B cell (primary cell): ENCODE results near the gene JMJD6. TPM values are rescaled to one million over a fixed set of nuclear protein-coding genes. Genes with fewer than 3 reads are reported as not detected.

Source experiments
- ATAC-seq: fragments of 200-7000 bp; cut with Tn5 transposase; one replicate; pipeline ENCODE4 v1.10.0; 2021; ENCODE audit warnings: low read depth, mild to moderate bottlenecking, moderate number of reproducible peaks, moderate library complexity
- CTCF ChIA-PET: fragments of 350-600 bp; sonication (Branson Sonifier 250); formaldehyde crosslinking; loops from one replicate; lab custom pipeline; 2021; ENCODE audit warnings: antibody characterized with exemption, inconsistent platforms; lab: Charles Lee
- POLR2A ChIA-PET: fragments of 350-600 bp; sonication (Branson Sonifier 250); formaldehyde crosslinking; loops from one replicate; lab custom pipeline; 2021; ENCODE audit warnings: antibody characterized with exemption; lab: Charles Lee
- DNase-seq: peaks from one replicate; pipeline ENCODE4 v3.0.0; 2013
- H2AFZ ChIP-seq: 2 replicates; pipeline ENCODE4 v1.6.1; 2012; ENCODE audit warnings: mild to moderate bottlenecking, low read depth, low read length; ENCODE audit not compliant: insufficient read depth, poor library complexity, severe bottlenecking
- H3K27ac ChIP-seq, 2 donors: 1 replicate in 1 of 2; 2 replicates in 1 of 2; pipeline ENCODE4 v1.5.1; 2012 to 2013; ENCODE audit warnings: low read length in 2 of 2, mild to moderate bottlenecking in 2 of 2, moderate library complexity in 1 of 2
- H3K27me3 ChIP-seq, 4 experiments: fragments of 200-600 bp in 1 of 4; sonication (generic) in 1 of 4; replicated peaks in 1 of 4; 1 replicate in 2 of 4; 2 replicates in 2 of 4; pipeline versions ENCODE4 v1.6.1 to v1.7.0; 2013 to 2016; ENCODE audit warnings: low read length in 3 of 4, mild to moderate bottlenecking in 2 of 4, mixed read lengths in 1 of 4, moderate library complexity in 1 of 4; ENCODE audit not compliant: insufficient read depth in 4 of 4, control insufficient read depth in 3 of 4; ENCODE audit errors: control extremely low read depth in 1 of 4
- H3K36me3 ChIP-seq, 2 experiments: replicated peaks in 1 of 2; 1 replicate in 1 of 2; 2 replicates in 1 of 2; pipeline versions ENCODE4 v1.6.1 to v1.7.1; 2013; ENCODE audit warnings: low read length in 1 of 2; ENCODE audit not compliant: insufficient read depth in 2 of 2, control insufficient read depth in 1 of 2; ENCODE audit errors: control extremely low read depth in 1 of 2, extremely low read depth in 1 of 2
- H3K4me1 ChIP-seq, 2 donors: fragments of 200-600 bp in 1 of 2; sonication (generic) in 1 of 2; 1 replicate in 1 of 2; 2 replicates in 1 of 2; pipeline versions ENCODE4 v1.5.1 to v1.6.1; 2013 to 2017; ENCODE audit warnings: low read length in 2 of 2; ENCODE audit not compliant: control insufficient read depth in 2 of 2, insufficient read depth in 2 of 2
- H3K4me2 ChIP-seq: replicated peaks from 2 replicates; pipeline ENCODE3; 2012; ENCODE audit warnings: mild to moderate bottlenecking, low read depth, low read length; ENCODE audit not compliant: poor library complexity, severe bottlenecking
- H3K4me3 ChIP-seq, 5 experiments: fragments of 200-600 bp in 1 of 5; sonication (generic) in 1 of 5; 1 replicate in 3 of 5; 2 replicates in 2 of 5; pipeline versions ENCODE4 v1.5.1 to v1.7.0; 2011 to 2016; ENCODE audit warnings: low read length in 4 of 5, mild to moderate bottlenecking in 4 of 5, low read depth in 2 of 5, control low read depth in 1 of 5, moderate library complexity in 1 of 5; ENCODE audit not compliant: insufficient read depth in 1 of 5; ENCODE audit errors: control extremely low read depth in 1 of 5, extremely low read depth in 1 of 5
- H3K79me2 ChIP-seq: fragments of 200-600 bp; sonication (generic); one replicate; pipeline ENCODE4 v1.6.0; 2016; ENCODE audit warnings: low read length; ENCODE audit not compliant: control insufficient read depth, insufficient read depth
- H3K9ac ChIP-seq: fragments of 200-600 bp; sonication (generic); 2 replicates; pipeline ENCODE4 v1.6.1; 2017; ENCODE audit warnings: mild to moderate bottlenecking, low read length, moderate library complexity
- H3K9me3 ChIP-seq, 3 donors: one replicate each; pipeline versions ENCODE4 v1.6.1 to v1.7.1; 2013; ENCODE audit warnings: low read length in 2 of 3; ENCODE audit not compliant: control insufficient read depth in 2 of 3, insufficient read depth in 1 of 3; ENCODE audit errors: control extremely low read depth in 1 of 3
- H4K20me1 ChIP-seq: 2 replicates; pipeline ENCODE4 v1.6.0; 2012; ENCODE audit warnings: mild to moderate bottlenecking, low read length; ENCODE audit not compliant: insufficient read depth, control insufficient read depth, poor library complexity, severe bottlenecking
- H3K27ac Mint-ChIP-seq: one replicate; pipeline ENCODE4 v1.8.0; 2021; ENCODE audit warnings: mixed read lengths
- H3K27me3 Mint-ChIP-seq: one replicate; pipeline ENCODE4 v1.8.0; 2021; ENCODE audit warnings: mixed read lengths
- H3K4me1 Mint-ChIP-seq: one replicate; pipeline ENCODE4 v1.8.0; 2021; ENCODE audit warnings: mixed read lengths
- H3K4me3 Mint-ChIP-seq: one replicate; pipeline ENCODE4 v1.8.0; 2021; ENCODE audit warnings: mixed read lengths
- H3K9me3 Mint-ChIP-seq: one replicate; pipeline ENCODE4 v1.8.0; 2022; ENCODE audit warnings: mixed read lengths; ENCODE audit not compliant: insufficient read depth
- CTCF ChIP-seq: fragments of 200-600 bp; IDR thresholded peaks from one replicate; pipeline ENCODE4 v1.8.0; 2022; ENCODE audit warnings: antibody characterized with exemption, mild to moderate bottlenecking
- EZH2 ChIP-seq: IDR thresholded peaks from 2 replicates; pipeline ENCODE4 v1.6.1; 2012; ENCODE audit warnings: borderline replicate concordance, low read depth, mild to moderate bottlenecking, moderate library complexity, low read length; ENCODE audit not compliant: insufficient read depth, poor library complexity, severe bottlenecking
- WGBS: methylation state at CpG from one replicate; pipeline ENCODE4 v1.1.5; 2013; ENCODE audit warnings: missing lambda C conversion rate; ENCODE audit not compliant: insufficient coverage; 5-methylcytosine and 5-hydroxymethylcytosine counted together
- intact Hi-C: fragments of 100-400 bp; cut with micrococcal nuclease; formaldehyde crosslinking; loops from one replicate; pipeline ENCODE4 v1.10.0; 2022
- polyA plus RNA-seq: library from polyadenylated mRNA; depleted of rRNA; stranded (reverse); fragments of >200 nt; gene quantifications from 2 replicates; pipeline ENCODE4 v1.2.3, GENCODE V29; 2012
- total RNA-seq, 2 donors: library from RNA; stranded (reverse); fragments of 120-200 nt in 1 of 2; gene quantifications; 1 replicate in 1 of 2; 2 replicates in 1 of 2; pipeline versions ENCODE4 v1.2.3 to v1.2.4, GENCODE V29; 2013 to 2022

The JMJD6 gene
- total and polyA plus RNA-seq, 2 donors (not counting 1 experiment from before 2014, with no cell fraction given), result 38.2 to 45.0 TPM

- Mint-ChIP-seq H3K9me3 (no peaks in the 10 kb centered on the region), H3K27ac (no peak overlapping the region), H3K4me1 (no peaks in the 10 kb centered on the region), H3K4me3 (no peak overlapping the region), H3K27me3 (no peaks in the 10 kb centered on the region)
- WGBS, result 37% methylated on average over 12 of the region's 12 CpGs
- no peaks in the 10 kb centered on the region for H3K36me3 ChIP-seq
- H3K4me2 ChIP-seq, result no peak overlapping the region
- peaks cover 0 to 5% (median 0%) of the 10 kb centered on the region in 3 donors for H3K9me3 ChIP-seq
- intact Hi-C loops, result no loop called here
- ChIA-PET POLR2A (no interaction called here), CTCF (interaction anchor here (0.7 kb wide), 1 partner anchor 273 kb away, joined by 3 read pairs; no protein-coding TSS in a partner anchor)
- H3K9ac ChIP-seq, result no peak overlapping the region
- TF ChIP-seq EZH2 (no peak), CTCF (no peak)
- H2AFZ ChIP-seq, result no peak overlapping the region
- no peak overlapping the region for H3K4me3 ChIP-seq
- no peaks in the 10 kb centered on the region for H4K20me1 ChIP-seq
- ATAC-seq (no peak), DNase-seq (no peak)
- no peaks in the 10 kb centered on the region for H3K79me2 ChIP-seq
- H3K27ac ChIP-seq, result no peak overlapping the region
- no peaks in the 10 kb centered on the region for H3K4me1 ChIP-seq
- H3K27me3 ChIP-seq, result peaks cover 0 to 3% (median 0%) of the 10 kb centered on the region in 4 experiments
These were observed 48.1 kb downstream of the JMJD6 start for GRCh38 chr17:76678330-76678729.

GRCh38 chr17:76677406-76677805, 49.0 kb downstream of the JMJD6 start:
- intact Hi-C loops, result no loop called here
- Histone ChIP-seq H3K79me2 (no peaks in the 10 kb centered on the region), H3K4me3 (no peak overlapping the region), H2AFZ (no peak overlapping the region), H3K36me3 (no peaks in the 10 kb centered on the region), H3K27ac (no peak overlapping the region), H3K4me1 (peaks cover 3% of the 10 kb centered on the region in 2 donors), H3K27me3 (peaks cover 0 to 3% (median 0%) of the 10 kb centered on the region in 4 experiments), H3K9ac (no peak overlapping the region), H4K20me1 (no peaks in the 10 kb centered on the region), H3K4me2 (no peak overlapping the region), H3K9me3 (peaks cover 0 to 5% (median 0%) of the 10 kb centered on the region in 3 donors)
- no peak overlapping the region for H3K4me3 Mint-ChIP-seq
- TF ChIP-seq EZH2, result no peak
- no peak for TF ChIP-seq CTCF
- 89% methylated on average over 16 of the region's 16 CpGs for WGBS
- DNase-seq (no peak), ATAC-seq (no peak)
- no peaks in the 10 kb centered on the region for H3K9me3 Mint-ChIP-seq
- no peaks in the 10 kb centered on the region for H3K27me3 Mint-ChIP-seq
- CTCF ChIA-PET, result interaction anchor here (0.6 kb wide), 1 partner anchor 73 kb away, joined by 3 read pairs; no protein-coding TSS in a partner anchor
- H3K27ac Mint-ChIP-seq, result no peak overlapping the region
- H3K4me1 Mint-ChIP-seq, result peaks cover 4% of the 10 kb centered on the region
- POLR2A ChIA-PET, result interaction anchor here (0.6 kb wide), 1 partner anchor 106 kb away, joined by 5 read pairs; no protein-coding TSS in a partner anchor
